Measurements from ENCODE around the gene DGKG. TPM values are rescaled to one million over a fixed set of nuclear protein-coding genes. Genes with fewer than 3 reads are reported as not detected.

The DGKG gene
- total and polyA plus RNA-seq, 2 of the 8 experiments (the other 6 are each of a cell fraction or from before 2014, with no cell fraction given) = 0.30 to 0.48 TPM

- CTCF ChIA-PET (ENCODE audit: partially characterized antibody) = interaction anchor here (1.1 kb wide), 1 partner anchor 76 kb away, joined by 3 read pairs; no protein-coding TSS in a partner anchor
- Histone ChIP-seq H4K5ac (ENCODE audit: insufficient read length, low read depth, low read length) (no peak overlapping the region), H3K18ac (ENCODE audit: extremely low read depth, low read length) (no peak overlapping the region), H3K23me2 (ENCODE audit: low read depth, low read length) (no peaks in the 10 kb centered on the region), H3K4me1 (replicated peaks in 1 of 4; ENCODE audit: control insufficient read depth in 3 of 4, insufficient read depth in 4 of 4, low read length in 3 of 4) (no peaks in the 10 kb centered on the region), H3K4ac (replicated peaks; ENCODE audit: insufficient read length, low read depth, low read length) (no peak overlapping the region), H2BK12ac (ENCODE audit: low read depth, low read length) (no peak overlapping the region), H3K79me2 (ENCODE audit: control insufficient read depth in 1 of 2, insufficient read depth in 2 of 2, low read length in 2 of 2) (no peaks in the 10 kb centered on the region), H4K8ac (ENCODE audit: extremely low read depth, insufficient read depth, low read length) (no peak overlapping the region), H3K9me3 (ENCODE audit: insufficient read depth in 2 of 2, low read depth in 1 of 2, low read length in 1 of 2) (no peaks in the 10 kb centered on the region), H3K27me3 (replicated peaks in 1 of 4; ENCODE audit: control insufficient read depth in 3 of 4, extremely low read depth in 1 of 4, insufficient read depth in 3 of 4, low read length in 3 of 4) (no peaks in the 10 kb centered on the region), H2BK15ac (ENCODE audit: low read length) (no peak overlapping the region), H4K91ac (replicated peaks; ENCODE audit: insufficient read length, low read length) (no peak overlapping the region), H2AK5ac (ENCODE audit: low read depth, low read length) (no peak overlapping the region), H3K36me3 (ENCODE audit: control insufficient read depth in 2 of 4, insufficient read depth in 4 of 4, low read length in 3 of 4) (no peaks in the 10 kb centered on the region), H3K56ac (replicated peaks; ENCODE audit: insufficient read length, low read depth, low read length) (no peak overlapping the region), H2AFZ (ENCODE audit: low read length) (no peak overlapping the region), H3K4me2 (ENCODE audit: insufficient read depth in 1 of 2, low read depth in 2 of 2, low read length in 2 of 2) (no peak overlapping the region), H2BK5ac (ENCODE audit: low read depth, low read length) (no peak overlapping the region), H3K9ac (replicated peaks in 1 of 4; ENCODE audit: extremely low read depth in 1 of 4, low read depth in 3 of 4, low read length in 3 of 4) (no peak overlapping the region), H2BK120ac (replicated peaks; ENCODE audit: low read depth, low read length) (no peak overlapping the region), H3K4me3 (ENCODE audit: extremely low read depth in 1 of 4, insufficient read depth in 2 of 4, low read depth in 3 of 4, low read length in 4 of 4) (no peak overlapping the region), H3K27ac (ENCODE audit: low read depth, low read length) (no peak overlapping the region), H2BK20ac (ENCODE audit: low read length) (no peak overlapping the region), H3K14ac (ENCODE audit: insufficient read length) (no peak overlapping the region), H4K20me1 (replicated peaks in 1 of 2; ENCODE audit: control insufficient read depth in 1 of 2, insufficient read depth in 2 of 2, low read length in 2 of 2) (no peaks in the 10 kb centered on the region), H3K79me1 (ENCODE audit: low read depth, low read length) (no peaks in the 10 kb centered on the region), H3K23ac (ENCODE audit: insufficient read length) (no peak overlapping the region)
- TF ChIP-seq MAFK (IDR thresholded peaks at IDR 0.05; ENCODE audit: low read depth, low read length) = no peak
- TF ChIP-seq NRF1 (IDR thresholded peaks at IDR 0.05; ENCODE audit: low read depth, low read length) = no peak
- TF ChIP-seq EGR1 (IDR thresholded peaks at IDR 0.05; ENCODE audit: borderline replicate concordance, low read depth, low read length) = no peak
- no peak for TF ChIP-seq EP300 (IDR thresholded peaks at IDR 0.05; ENCODE audit: borderline replicate concordance in 1 of 2, low read depth in 2 of 2, low read length in 2 of 2)
- TF ChIP-seq TCF12 (IDR thresholded peaks at IDR 0.05; ENCODE audit: low read depth, low read length) = no peak
- TF ChIP-seq RBBP5 (IDR thresholded peaks at IDR 0.05; ENCODE audit: borderline replicate concordance, low read depth, low read length) = no peak
- no peak for TF ChIP-seq SIRT6 (IDR thresholded peaks at IDR 0.05; ENCODE audit: low read length)
- TF ChIP-seq GABPA (IDR thresholded peaks at IDR 0.05; ENCODE audit: borderline replicate concordance, insufficient read depth, low read length) = no peak
- no peak for TF ChIP-seq POU5F1 (IDR thresholded peaks at IDR 0.05; ENCODE audit: low read depth, low read length)
- no peak for TF ChIP-seq RAD21 (IDR thresholded peaks at IDR 0.05 in 1 of 2, conservative IDR thresholded peaks at IDR 0.05 in 1 of 2; ENCODE audit: low read depth in 2 of 2, low read length in 2 of 2)
- TF ChIP-seq CTBP2 (IDR thresholded peaks at IDR 0.05; ENCODE audit: borderline replicate concordance, insufficient read depth, insufficient read length, low read length) = no peak
- TF ChIP-seq JUN (IDR thresholded peaks at IDR 0.05; ENCODE audit: low read depth, low read length) = no peak
- no peak for TF ChIP-seq CHD2 (IDR thresholded peaks at IDR 0.05; ENCODE audit: low read length)
- FAIRE-seq (no peak), DNase-seq (ENCODE audit: low read depth in 1 of 2, low spot score in 2 of 2) (no peak)
- POLR2A ChIA-PET (ENCODE audit: partially characterized antibody) = no interaction called here
- 77% methylated on average over 1 of the region's 1 CpG; no CpG with 5 or more reads in 1 of the 2 experiments for WGBS, 2 experiments (ENCODE audit: extremely low coverage in 1 of 2, insufficient coverage in 1 of 2, insufficient read length in 1 of 2, insufficient replicate concordance in 2 of 2, low coverage in 1 of 2, low lambda C conversion rate in 2 of 2, missing lambda C conversion rate in 1 of 2)
Measured at GRCh38 chr3:186143250-186143649, 218.8 kb downstream of the DGKG start.
